Caco-2 (cell line): ENCODE results near the gene RBM33. TPM values are rescaled to one million over a fixed set of nuclear protein-coding genes. Genes with fewer than 3 reads are reported as not detected.

ENCODE experiments used
- BruUV-seq: library from RNA; stranded (reverse); fragments of 400-500 nt; replicated peaks from 2 replicates; lab custom pipeline; 2021; lab: Mats Ljungman, UMichigan
- CTCF ChIA-PET: fragments of 300-600 bp; sonication (Branson Sonifier 250); formaldehyde crosslinking; loops from one replicate; lab custom pipeline; 2022; ENCODE audit warnings: antibody characterized with exemption; lab: Charles Lee
- POLR2A ChIA-PET: fragments of 300-600 bp; sonication (Branson Sonifier 250); formaldehyde crosslinking; loops from one replicate; lab custom pipeline; 2022; ENCODE audit warnings: antibody characterized with exemption; lab: Charles Lee
- DNase-seq, 2 experiments: peaks; one replicate each; pipeline versions ENCODE4 v3.0.0 to v3.0.0-alpha.2; 2020 to 2022
- H3K27me3 ChIP-seq: replicated peaks from 2 replicates; pipeline ENCODE4 v1.6.0; 2011; ENCODE audit warnings: low read length; ENCODE audit not compliant: control insufficient read depth, insufficient read depth
- H3K36me3 ChIP-seq: 2 replicates; pipeline ENCODE4 v1.5.1; 2011; ENCODE audit warnings: low read length; ENCODE audit not compliant: control insufficient read depth, insufficient read depth
- H3K4me1 ChIP-seq: fragments of 250-450 bp; sonication (Bioruptor Pico); 2 replicates; pipeline ENCODE4 v1.5.1; 2020; ENCODE audit warnings: mild to moderate bottlenecking
- H3K4me3 ChIP-seq: 2 replicates; pipeline ENCODE4 v1.5.1; 2011; ENCODE audit warnings: low read depth, mild to moderate bottlenecking, control low read depth, low read length
- H3K9me3 ChIP-seq: fragments of 250-450 bp; sonication (Bioruptor Pico); 2 replicates; pipeline ENCODE4 v1.5.1; 2020; ENCODE audit warnings: mild to moderate bottlenecking, moderate library complexity
- H3K27ac Mint-ChIP-seq: one replicate; pipeline ENCODE4 v1.8.0; 2022; ENCODE audit warnings: mixed read lengths; ENCODE audit not compliant: unreplicated experiment
- H3K27me3 Mint-ChIP-seq: one replicate; pipeline ENCODE4 v1.8.0; 2022; ENCODE audit warnings: mixed read lengths; ENCODE audit not compliant: insufficient read depth, unreplicated experiment
- H3K36me3 Mint-ChIP-seq: one replicate; pipeline ENCODE4 v1.8.0; 2022; ENCODE audit warnings: mild to moderate bottlenecking, mixed read lengths; ENCODE audit not compliant: insufficient read depth, unreplicated experiment
- H3K4me1 Mint-ChIP-seq: one replicate; pipeline ENCODE4 v1.8.0; 2022; ENCODE audit warnings: low read depth, mixed read lengths; ENCODE audit not compliant: unreplicated experiment
- H3K4me3 Mint-ChIP-seq: one replicate; pipeline ENCODE4 v1.8.0; 2022; ENCODE audit warnings: mild to moderate bottlenecking, moderate library complexity, mixed read lengths; ENCODE audit not compliant: unreplicated experiment
- H3K9me3 Mint-ChIP-seq: one replicate; pipeline ENCODE4 v1.8.0; 2022; ENCODE audit warnings: mixed read lengths; ENCODE audit not compliant: unreplicated experiment
- intact Hi-C: fragments of 100-400 bp; cut with micrococcal nuclease; formaldehyde crosslinking; loops from one replicate; pipeline ENCODE4 v1.10.0; 2022; ENCODE audit not compliant: unreplicated experiment
- total RNA-seq: library from RNA; stranded (reverse); gene quantifications from 2 replicates; pipeline ENCODE4 v1.2.3, GENCODE V29; 2022
- TF ChIP-seq, protein P1 (sequence below), 2 experiments: fragments of 200-600 bp in 1 of 2; IDR thresholded peaks; 1 replicate in 1 of 2; 2 replicates in 1 of 2; pipeline versions ENCODE4 v1.5.1 to v1.8.0; 2011 to 2022; ENCODE audit warnings: antibody characterized with exemption in 1 of 2, control low read depth in 1 of 2, inconsistent platforms in 1 of 2, low read depth in 1 of 2, low read length in 1 of 2, mild to moderate bottlenecking in 1 of 2, moderate library complexity in 1 of 2; ENCODE audit not compliant: insufficient read depth in 1 of 2, severe bottlenecking in 1 of 2, unreplicated experiment in 1 of 2

RBM33 gene
- total RNA-seq, 1 experiment from 2014 or later, result 82.8 TPM

DNA sequence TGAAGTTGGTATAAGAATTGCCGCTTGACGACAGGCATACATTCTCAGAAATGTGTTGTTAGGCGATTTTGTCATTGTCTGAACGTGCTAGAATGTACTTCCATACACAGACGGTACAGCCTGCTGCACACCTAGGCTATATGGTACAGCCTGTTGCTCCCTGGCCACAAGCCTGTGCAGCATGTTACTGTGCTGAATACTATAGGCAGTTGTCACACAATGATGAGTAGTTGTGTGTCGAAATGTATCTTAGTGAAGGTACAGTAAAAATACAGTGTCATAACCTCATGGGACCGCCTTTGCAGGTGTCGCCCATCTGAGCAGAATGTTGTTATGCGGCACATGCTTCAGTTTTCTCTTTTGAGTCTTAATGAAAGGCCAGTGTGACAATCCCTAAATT lies 101.3 kb downstream of the RBM33 start:
- H3K4me1 ChIP-seq, result no peaks in the 10 kb centered on the region
- no peak for DNase-seq
- peaks cover 6% of the 10 kb centered on the region for H3K36me3 ChIP-seq
- Mint-ChIP-seq H3K9me3 (no peaks in the 10 kb centered on the region), H3K27me3 (no peaks in the 10 kb centered on the region), H3K27ac (no peak overlapping the region), H3K4me1 (no peaks in the 10 kb centered on the region), H3K4me3 (no peak overlapping the region), H3K36me3 (peaks cover 61% of the 10 kb centered on the region)
- TF ChIP-seq, protein P1, sequence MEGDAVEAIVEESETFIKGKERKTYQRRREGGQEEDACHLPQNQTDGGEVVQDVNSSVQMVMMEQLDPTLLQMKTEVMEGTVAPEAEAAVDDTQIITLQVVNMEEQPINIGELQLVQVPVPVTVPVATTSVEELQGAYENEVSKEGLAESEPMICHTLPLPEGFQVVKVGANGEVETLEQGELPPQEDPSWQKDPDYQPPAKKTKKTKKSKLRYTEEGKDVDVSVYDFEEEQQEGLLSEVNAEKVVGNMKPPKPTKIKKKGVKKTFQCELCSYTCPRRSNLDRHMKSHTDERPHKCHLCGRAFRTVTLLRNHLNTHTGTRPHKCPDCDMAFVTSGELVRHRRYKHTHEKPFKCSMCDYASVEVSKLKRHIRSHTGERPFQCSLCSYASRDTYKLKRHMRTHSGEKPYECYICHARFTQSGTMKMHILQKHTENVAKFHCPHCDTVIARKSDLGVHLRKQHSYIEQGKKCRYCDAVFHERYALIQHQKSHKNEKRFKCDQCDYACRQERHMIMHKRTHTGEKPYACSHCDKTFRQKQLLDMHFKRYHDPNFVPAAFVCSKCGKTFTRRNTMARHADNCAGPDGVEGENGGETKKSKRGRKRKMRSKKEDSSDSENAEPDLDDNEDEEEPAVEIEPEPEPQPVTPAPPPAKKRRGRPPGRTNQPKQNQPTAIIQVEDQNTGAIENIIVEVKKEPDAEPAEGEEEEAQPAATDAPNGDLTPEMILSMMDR (IDR thresholded peaks at IDR 0.05; ENCODE audit: insufficient read depth in 1 of 2, low read depth in 1 of 2, low read length in 1 of 2, severe bottlenecking in 1 of 2, unreplicated experiment in 1 of 2), result no peak
- intact Hi-C loops, result no loop called here
- no TSS peak for BruUV-seq
- no peak overlapping the region for H3K4me3 ChIP-seq
- ChIA-PET POLR2A (no interaction called here), CTCF (no interaction called here)
- no peaks in the 10 kb centered on the region for H3K27me3 ChIP-seq
- H3K9me3 ChIP-seq, result no peaks in the 10 kb centered on the region

DNA sequence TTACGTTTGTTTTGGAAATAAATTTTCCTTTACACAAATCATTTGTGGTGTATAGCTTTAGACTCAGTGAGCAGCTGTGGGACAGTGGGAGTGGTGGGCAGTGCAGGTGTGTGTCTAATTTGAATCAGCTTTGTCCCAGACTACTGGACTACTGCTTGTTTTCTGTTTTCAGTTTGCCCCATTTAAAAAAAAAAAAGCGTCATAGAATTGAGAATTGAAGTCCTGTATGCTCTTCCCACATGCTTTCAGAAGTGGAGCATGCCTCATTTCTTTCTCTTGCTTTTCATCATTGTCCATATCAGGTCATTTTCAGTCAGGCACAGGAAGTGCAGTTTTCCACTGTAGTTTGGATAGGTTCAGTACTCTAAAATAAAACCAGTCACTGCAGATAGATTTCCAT lies 101.7 kb downstream of the RBM33 start:
- Mint-ChIP-seq H3K4me1 (no peaks in the 10 kb centered on the region), H3K27me3 (no peaks in the 10 kb centered on the region), H3K36me3 (peaks cover 57% of the 10 kb centered on the region), H3K4me3 (no peak overlapping the region), H3K27ac (no peak overlapping the region), H3K9me3 (no peaks in the 10 kb centered on the region)
- no peaks in the 10 kb centered on the region for H3K9me3 ChIP-seq
- H3K4me1 ChIP-seq, result no peaks in the 10 kb centered on the region
- ChIA-PET CTCF (no interaction called here), POLR2A (no interaction called here)
- BruUV-seq, result no TSS peak
- H3K27me3 ChIP-seq, result no peaks in the 10 kb centered on the region
- intact Hi-C loops, result no loop called here
- DNase-seq, result no peak
- H3K4me3 ChIP-seq, result no peak overlapping the region
- peaks cover 6% of the 10 kb centered on the region for H3K36me3 ChIP-seq
- TF ChIP-seq, protein P1 (IDR thresholded peaks at IDR 0.05; ENCODE audit: insufficient read depth in 1 of 2, low read depth in 1 of 2, low read length in 1 of 2, severe bottlenecking in 1 of 2, unreplicated experiment in 1 of 2), result no peak

DNA sequence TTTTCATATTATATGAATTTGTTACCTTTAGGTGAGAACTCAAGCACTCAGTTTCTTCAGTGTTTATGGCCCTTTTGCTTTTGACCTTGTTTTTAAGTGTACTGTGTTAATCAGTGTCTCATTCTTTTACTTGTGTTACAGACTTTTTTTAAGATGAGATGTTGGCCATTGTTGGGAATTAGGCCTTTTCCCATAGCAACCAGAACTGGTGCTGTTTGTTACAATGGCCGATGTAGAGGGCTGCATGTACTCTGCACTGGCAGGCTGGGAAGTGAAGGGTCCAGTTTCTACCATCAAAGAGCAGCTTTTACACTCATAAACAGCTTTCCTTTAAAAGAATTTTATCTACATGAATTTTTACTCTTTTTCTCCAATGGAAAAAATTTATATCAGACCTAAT lies 102.7 kb downstream of the RBM33 start:
- H3K4me3 Mint-ChIP-seq, result no peak overlapping the region

More for the DNA sequence above, 102.7 kb downstream of the RBM33 start:
- intact Hi-C loops, result no loop called here
- Histone ChIP-seq H3K4me3 (no peak overlapping the region), H3K36me3 (peaks cover 5% of the 10 kb centered on the region), H3K27me3 (no peaks in the 10 kb centered on the region), H3K9me3 (no peaks in the 10 kb centered on the region), H3K4me1 (no peaks in the 10 kb centered on the region)
- no peak overlapping the region for H3K27ac Mint-ChIP-seq
- BruUV-seq, result no TSS peak
- no peaks in the 10 kb centered on the region for H3K27me3 Mint-ChIP-seq
- H3K4me1 Mint-ChIP-seq, result no peaks in the 10 kb centered on the region
- no peak for DNase-seq
- H3K36me3 Mint-ChIP-seq, result peaks cover 49% of the 10 kb centered on the region
- CTCF ChIA-PET, result no interaction called here
- TF ChIP-seq, protein P1 (IDR thresholded peaks at IDR 0.05; ENCODE audit: insufficient read depth in 1 of 2, low read depth in 1 of 2, low read length in 1 of 2, severe bottlenecking in 1 of 2, unreplicated experiment in 1 of 2), result no peak
- no peaks in the 10 kb centered on the region for H3K9me3 Mint-ChIP-seq
- POLR2A ChIA-PET, result no interaction called here
